Uterus (tissue), 2 donors: ENCODE results near the gene DDX24.

Experiments used
- POLR2A ChIP-seq, 2 donors: fragments of 450-650 bp; IDR thresholded peaks; one replicate each; pipeline ENCODE4 v1.6.1; 2016; ENCODE audit warnings: antibody characterized with exemption in 2 of 2, mild to moderate bottlenecking in 1 of 2, moderate library complexity in 1 of 2
- TF ChIP-seq, protein P1 (sequence below), 4 experiments: fragments of 200-600 bp in 2 of 4; fragments of 450-650 bp in 2 of 4; sonication (generic) in 2 of 4; IDR thresholded peaks; one replicate each; pipeline ENCODE4 v1.5.1; 2016 to 2019; ENCODE audit warnings: antibody characterized with exemption in 4 of 4, mild to moderate bottlenecking in 2 of 4, moderate library complexity in 1 of 4

DNA sequence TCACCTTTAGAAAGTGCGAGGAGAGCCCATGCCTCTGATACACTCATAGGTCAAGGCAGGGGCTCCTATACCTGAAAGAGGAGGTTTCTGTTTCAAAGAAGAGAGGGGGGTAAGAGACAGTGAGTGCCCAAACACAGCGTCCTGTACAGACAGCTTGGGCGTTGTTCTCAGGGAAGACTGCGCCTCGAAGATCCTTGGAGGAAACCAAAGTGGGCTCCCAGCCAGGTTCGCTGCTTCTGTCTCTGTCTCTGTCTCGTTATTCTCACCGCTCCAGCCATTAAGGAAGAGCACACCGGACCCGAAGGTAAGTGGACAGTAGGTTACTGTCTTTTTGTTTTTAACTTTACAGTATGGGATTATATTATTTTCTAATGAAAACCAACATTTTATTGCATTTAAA lies 23.7 kb upstream of the DDX24 start:
- TF ChIP-seq, protein P1, sequence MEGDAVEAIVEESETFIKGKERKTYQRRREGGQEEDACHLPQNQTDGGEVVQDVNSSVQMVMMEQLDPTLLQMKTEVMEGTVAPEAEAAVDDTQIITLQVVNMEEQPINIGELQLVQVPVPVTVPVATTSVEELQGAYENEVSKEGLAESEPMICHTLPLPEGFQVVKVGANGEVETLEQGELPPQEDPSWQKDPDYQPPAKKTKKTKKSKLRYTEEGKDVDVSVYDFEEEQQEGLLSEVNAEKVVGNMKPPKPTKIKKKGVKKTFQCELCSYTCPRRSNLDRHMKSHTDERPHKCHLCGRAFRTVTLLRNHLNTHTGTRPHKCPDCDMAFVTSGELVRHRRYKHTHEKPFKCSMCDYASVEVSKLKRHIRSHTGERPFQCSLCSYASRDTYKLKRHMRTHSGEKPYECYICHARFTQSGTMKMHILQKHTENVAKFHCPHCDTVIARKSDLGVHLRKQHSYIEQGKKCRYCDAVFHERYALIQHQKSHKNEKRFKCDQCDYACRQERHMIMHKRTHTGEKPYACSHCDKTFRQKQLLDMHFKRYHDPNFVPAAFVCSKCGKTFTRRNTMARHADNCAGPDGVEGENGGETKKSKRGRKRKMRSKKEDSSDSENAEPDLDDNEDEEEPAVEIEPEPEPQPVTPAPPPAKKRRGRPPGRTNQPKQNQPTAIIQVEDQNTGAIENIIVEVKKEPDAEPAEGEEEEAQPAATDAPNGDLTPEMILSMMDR (IDR thresholded peaks at IDR 0.05) = no peak
- TF ChIP-seq POLR2A (IDR thresholded peaks at IDR 0.05) = no peak
